Measurements from ENCODE around the gene DOCK4. TPM values are rescaled to one million over a fixed set of nuclear protein-coding genes. Genes with fewer than 3 reads are reported as not detected.

Gene DOCK4
- total RNA-seq, 1 experiment from 2014 or later = 20.4 TPM

DNA sequence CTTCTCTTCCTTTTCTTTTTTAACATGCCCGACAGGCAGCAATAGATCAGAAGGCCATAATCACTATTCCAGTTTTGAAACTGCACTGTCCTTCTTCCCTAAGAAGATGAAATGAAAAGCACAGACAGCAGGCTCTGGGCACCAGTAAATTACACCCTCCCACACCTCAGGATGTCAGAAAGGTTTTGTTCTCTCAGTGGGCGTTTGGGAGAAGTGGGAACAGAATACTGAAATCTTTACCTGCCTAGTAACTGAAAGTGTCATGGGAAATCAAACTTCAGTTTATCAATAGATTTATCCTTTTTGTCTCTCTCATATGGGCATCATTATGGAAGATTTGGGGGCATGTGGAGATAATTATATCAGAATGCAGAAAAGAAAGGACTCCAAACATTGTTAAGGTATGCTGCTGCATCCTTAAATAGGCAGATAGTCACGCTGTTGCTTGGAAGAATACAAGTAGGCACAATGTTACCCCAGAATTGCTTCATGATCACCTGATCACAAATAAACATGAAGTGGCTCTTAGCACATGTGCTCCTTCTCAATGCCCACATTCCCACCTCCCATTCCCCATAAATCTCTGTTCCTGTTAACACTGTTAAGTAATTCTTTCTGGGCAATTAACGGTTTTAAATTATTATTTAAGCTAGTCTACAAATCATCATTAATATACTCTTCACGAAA, 113.3 kb downstream of the DOCK4 start (continued):
- TF ChIP-seq, protein P1, sequence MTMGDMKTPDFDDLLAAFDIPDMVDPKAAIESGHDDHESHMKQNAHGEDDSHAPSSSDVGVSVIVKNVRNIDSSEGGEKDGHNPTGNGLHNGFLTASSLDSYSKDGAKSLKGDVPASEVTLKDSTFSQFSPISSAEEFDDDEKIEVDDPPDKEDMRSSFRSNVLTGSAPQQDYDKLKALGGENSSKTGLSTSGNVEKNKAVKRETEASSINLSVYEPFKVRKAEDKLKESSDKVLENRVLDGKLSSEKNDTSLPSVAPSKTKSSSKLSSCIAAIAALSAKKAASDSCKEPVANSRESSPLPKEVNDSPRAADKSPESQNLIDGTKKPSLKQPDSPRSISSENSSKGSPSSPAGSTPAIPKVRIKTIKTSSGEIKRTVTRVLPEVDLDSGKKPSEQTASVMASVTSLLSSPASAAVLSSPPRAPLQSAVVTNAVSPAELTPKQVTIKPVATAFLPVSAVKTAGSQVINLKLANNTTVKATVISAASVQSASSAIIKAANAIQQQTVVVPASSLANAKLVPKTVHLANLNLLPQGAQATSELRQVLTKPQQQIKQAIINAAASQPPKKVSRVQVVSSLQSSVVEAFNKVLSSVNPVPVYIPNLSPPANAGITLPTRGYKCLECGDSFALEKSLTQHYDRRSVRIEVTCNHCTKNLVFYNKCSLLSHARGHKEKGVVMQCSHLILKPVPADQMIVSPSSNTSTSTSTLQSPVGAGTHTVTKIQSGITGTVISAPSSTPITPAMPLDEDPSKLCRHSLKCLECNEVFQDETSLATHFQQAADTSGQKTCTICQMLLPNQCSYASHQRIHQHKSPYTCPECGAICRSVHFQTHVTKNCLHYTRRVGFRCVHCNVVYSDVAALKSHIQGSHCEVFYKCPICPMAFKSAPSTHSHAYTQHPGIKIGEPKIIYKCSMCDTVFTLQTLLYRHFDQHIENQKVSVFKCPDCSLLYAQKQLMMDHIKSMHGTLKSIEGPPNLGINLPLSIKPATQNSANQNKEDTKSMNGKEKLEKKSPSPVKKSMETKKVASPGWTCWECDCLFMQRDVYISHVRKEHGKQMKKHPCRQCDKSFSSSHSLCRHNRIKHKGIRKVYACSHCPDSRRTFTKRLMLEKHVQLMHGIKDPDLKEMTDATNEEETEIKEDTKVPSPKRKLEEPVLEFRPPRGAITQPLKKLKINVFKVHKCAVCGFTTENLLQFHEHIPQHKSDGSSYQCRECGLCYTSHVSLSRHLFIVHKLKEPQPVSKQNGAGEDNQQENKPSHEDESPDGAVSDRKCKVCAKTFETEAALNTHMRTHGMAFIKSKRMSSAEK (CRISPR knock-in tag; IDR thresholded peaks at IDR 0.05; ENCODE audit: borderline replicate concordance) = no peak
- TF ChIP-seq, protein P2, sequence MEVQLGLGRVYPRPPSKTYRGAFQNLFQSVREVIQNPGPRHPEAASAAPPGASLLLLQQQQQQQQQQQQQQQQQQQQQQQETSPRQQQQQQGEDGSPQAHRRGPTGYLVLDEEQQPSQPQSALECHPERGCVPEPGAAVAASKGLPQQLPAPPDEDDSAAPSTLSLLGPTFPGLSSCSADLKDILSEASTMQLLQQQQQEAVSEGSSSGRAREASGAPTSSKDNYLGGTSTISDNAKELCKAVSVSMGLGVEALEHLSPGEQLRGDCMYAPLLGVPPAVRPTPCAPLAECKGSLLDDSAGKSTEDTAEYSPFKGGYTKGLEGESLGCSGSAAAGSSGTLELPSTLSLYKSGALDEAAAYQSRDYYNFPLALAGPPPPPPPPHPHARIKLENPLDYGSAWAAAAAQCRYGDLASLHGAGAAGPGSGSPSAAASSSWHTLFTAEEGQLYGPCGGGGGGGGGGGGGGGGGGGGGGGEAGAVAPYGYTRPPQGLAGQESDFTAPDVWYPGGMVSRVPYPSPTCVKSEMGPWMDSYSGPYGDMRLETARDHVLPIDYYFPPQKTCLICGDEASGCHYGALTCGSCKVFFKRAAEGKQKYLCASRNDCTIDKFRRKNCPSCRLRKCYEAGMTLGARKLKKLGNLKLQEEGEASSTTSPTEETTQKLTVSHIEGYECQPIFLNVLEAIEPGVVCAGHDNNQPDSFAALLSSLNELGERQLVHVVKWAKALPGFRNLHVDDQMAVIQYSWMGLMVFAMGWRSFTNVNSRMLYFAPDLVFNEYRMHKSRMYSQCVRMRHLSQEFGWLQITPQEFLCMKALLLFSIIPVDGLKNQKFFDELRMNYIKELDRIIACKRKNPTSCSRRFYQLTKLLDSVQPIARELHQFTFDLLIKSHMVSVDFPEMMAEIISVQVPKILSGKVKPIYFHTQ (CRISPR knock-in tag; IDR thresholded peaks at IDR 0.05) = no peak
- TF ChIP-seq, protein P3, sequence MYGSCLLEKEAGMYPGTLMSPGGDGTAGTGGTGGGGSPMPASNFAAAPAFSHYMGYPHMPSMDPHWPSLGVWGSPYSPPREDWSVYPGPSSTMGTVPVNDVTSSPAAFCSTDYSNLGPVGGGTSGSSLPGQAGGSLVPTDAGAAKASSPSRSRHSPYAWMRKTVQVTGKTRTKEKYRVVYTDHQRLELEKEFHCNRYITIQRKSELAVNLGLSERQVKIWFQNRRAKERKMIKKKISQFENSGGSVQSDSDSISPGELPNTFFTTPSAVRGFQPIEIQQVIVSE (CRISPR knock-in tag; IDR thresholded peaks at IDR 0.05; ENCODE audit: borderline replicate concordance) = no peak
- no peak for TF ChIP-seq SOX15 (CRISPR knock-in tag; IDR thresholded peaks at IDR 0.05)
- TF ChIP-seq, protein P4, sequence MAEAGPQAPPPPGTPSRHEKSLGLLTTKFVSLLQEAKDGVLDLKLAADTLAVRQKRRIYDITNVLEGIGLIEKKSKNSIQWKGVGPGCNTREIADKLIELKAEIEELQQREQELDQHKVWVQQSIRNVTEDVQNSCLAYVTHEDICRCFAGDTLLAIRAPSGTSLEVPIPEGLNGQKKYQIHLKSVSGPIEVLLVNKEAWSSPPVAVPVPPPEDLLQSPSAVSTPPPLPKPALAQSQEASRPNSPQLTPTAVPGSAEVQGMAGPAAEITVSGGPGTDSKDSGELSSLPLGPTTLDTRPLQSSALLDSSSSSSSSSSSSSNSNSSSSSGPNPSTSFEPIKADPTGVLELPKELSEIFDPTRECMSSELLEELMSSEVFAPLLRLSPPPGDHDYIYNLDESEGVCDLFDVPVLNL (CRISPR knock-in tag; IDR thresholded peaks at IDR 0.05; ENCODE audit: borderline replicate concordance, low read depth) = no peak
- TF ChIP-seq KAT7 (CRISPR knock-in tag; IDR thresholded peaks at IDR 0.05; ENCODE audit: borderline replicate concordance) = no peak
- TF ChIP-seq ZNF138 (CRISPR knock-in tag; conservative IDR thresholded peaks at IDR 0.05) = no peak
- TF ChIP-seq, protein P5, sequence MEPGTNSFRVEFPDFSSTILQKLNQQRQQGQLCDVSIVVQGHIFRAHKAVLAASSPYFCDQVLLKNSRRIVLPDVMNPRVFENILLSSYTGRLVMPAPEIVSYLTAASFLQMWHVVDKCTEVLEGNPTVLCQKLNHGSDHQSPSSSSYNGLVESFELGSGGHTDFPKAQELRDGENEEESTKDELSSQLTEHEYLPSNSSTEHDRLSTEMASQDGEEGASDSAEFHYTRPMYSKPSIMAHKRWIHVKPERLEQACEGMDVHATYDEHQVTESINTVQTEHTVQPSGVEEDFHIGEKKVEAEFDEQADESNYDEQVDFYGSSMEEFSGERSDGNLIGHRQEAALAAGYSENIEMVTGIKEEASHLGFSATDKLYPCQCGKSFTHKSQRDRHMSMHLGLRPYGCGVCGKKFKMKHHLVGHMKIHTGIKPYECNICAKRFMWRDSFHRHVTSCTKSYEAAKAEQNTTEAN (CRISPR knock-in tag; IDR thresholded peaks at IDR 0.05) = no peak
- TF ChIP-seq, protein P6, sequence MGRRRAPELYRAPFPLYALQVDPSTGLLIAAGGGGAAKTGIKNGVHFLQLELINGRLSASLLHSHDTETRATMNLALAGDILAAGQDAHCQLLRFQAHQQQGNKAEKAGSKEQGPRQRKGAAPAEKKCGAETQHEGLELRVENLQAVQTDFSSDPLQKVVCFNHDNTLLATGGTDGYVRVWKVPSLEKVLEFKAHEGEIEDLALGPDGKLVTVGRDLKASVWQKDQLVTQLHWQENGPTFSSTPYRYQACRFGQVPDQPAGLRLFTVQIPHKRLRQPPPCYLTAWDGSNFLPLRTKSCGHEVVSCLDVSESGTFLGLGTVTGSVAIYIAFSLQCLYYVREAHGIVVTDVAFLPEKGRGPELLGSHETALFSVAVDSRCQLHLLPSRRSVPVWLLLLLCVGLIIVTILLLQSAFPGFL (CRISPR knock-in tag; IDR thresholded peaks at IDR 0.05; ENCODE audit: borderline replicate concordance) = no peak

DNA sequence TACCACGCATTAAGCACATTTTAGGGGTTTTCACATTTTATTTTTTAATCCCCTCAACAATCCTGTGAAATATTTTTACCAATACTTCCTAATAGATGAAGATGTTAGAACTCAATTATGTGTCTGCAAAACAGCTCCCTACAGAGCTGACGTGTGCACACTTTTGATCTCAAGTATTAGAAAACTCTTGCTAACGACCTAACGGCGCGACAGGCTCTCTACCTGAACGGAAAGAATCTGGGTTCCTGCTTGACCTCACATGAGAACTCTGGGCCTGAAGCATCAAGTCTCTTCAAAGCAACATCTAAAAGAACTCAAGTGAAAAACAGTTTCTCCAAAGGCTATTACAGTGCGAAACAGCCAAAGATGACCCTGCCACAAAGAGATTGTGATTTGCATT, 113.9 kb downstream of the DOCK4 start:
- Mint-ChIP-seq H3K9me3 (peaks cover 6% of the 10 kb centered on the region), H3K36me3 (0 out of 2 replicates have a peak, but pooled peaks cover 3% of the 10 kb centered on the region), H3K27ac (no peak overlapping the region), H3K4me1 (peaks cover 24% of the 10 kb centered on the region), H3K4me3 (no peak overlapping the region), H3K27me3 (ENCODE audit: low read depth) (no peaks in the 10 kb centered on the region)
- DNase-seq (ENCODE audit: low spot score) (no peak), ATAC-seq (no peak)
- ChIA-PET POLR2A (no interaction called here), CTCF (no interaction called here)
- TF ChIP-seq, protein P2 (CRISPR knock-in tag; IDR thresholded peaks at IDR 0.05) = no peak
- TF ChIP-seq, protein P7, sequence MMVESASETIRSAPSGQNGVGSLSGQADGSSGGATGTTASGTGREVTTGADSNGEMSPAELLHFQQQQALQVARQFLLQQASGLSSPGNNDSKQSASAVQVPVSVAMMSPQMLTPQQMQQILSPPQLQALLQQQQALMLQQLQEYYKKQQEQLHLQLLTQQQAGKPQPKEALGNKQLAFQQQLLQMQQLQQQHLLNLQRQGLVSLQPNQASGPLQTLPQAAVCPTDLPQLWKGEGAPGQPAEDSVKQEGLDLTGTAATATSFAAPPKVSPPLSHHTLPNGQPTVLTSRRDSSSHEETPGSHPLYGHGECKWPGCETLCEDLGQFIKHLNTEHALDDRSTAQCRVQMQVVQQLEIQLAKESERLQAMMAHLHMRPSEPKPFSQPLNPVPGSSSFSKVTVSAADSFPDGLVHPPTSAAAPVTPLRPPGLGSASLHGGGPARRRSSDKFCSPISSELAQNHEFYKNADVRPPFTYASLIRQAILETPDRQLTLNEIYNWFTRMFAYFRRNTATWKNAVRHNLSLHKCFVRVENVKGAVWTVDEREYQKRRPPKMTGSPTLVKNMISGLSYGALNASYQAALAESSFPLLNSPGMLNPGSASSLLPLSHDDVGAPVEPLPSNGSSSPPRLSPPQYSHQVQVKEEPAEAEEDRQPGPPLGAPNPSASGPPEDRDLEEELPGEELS (CRISPR knock-in tag; IDR thresholded peaks at IDR 0.05) = no peak
- no peak for TF ChIP-seq FOXJ3 (CRISPR knock-in tag; IDR thresholded peaks at IDR 0.05; ENCODE audit: borderline replicate concordance)
- TF ChIP-seq GTF2I (CRISPR knock-in tag; conservative IDR thresholded peaks at IDR 0.05) = no peak
